ENCODE measurements around the gene FAM185A. TPM values are rescaled to one million over a fixed set of nuclear protein-coding genes. Genes with fewer than 3 reads are reported as not detected.

FAM185A gene
- total and polyA plus RNA-seq, 2 of the 4 experiments (the other 2 are of a cell fraction) = 3.6 to 4.3 TPM

DNA sequence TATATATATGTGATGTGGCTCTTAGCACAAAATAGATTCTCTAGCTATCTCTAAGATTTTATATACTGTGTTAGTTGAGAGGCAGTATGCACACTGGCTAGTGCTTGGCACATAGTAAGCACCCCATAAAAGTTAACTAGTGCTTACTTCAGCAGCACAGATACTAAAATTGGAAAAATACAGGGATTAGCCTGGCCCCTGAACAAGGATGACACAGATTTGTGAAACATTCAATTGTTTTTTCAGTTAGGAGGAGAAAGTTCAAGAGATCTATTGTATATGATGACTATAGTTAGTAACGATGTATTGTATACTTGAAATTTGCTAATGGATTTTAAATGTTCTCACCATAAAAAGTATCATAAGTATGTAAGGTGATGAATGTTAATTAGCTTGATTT lies 85.7 kb downstream of the FAM185A start:
- Histone ChIP-seq H4K8ac (ENCODE audit: low read depth in 2 of 2, low read length in 2 of 2) (no peak overlapping the region), H3K14ac (replicated peaks; ENCODE audit: low read depth, low read length) (no peak overlapping the region), H2BK5ac (ENCODE audit: low read depth, low read length, poor library complexity, severe bottlenecking) (peak overlapping the region; percentile 20), H3K36me3 (ENCODE audit: control insufficient read depth, insufficient read depth, low read length) (no peaks in the 10 kb centered on the region), H2AFZ (replicated peaks; ENCODE audit: low read length, poor library complexity) (no peak overlapping the region), H2BK20ac (ENCODE audit: low read depth, low read length) (no peak overlapping the region; the same call in 1 of the 2 replicates), H3K79me1 (ENCODE audit: low read depth in 1 of 2, low read length in 2 of 2) (no peaks in the 10 kb centered on the region; a peak in 1 of 4 replicates), H2BK15ac (ENCODE audit: low read depth, low read length) (no peak overlapping the region), H3K9me1 (ENCODE audit: insufficient read depth, low read length) (no peaks in the 10 kb centered on the region), H3K9me3 (ENCODE audit: control insufficient read depth, insufficient read depth, low read length) (no peaks in the 10 kb centered on the region), H3K18ac (ENCODE audit: low read depth, low read length) (no peak overlapping the region), H4K20me1 (ENCODE audit: insufficient read depth, low read length) (no peaks in the 10 kb centered on the region), H2AK5ac (ENCODE audit: low read depth, low read length) (no peak overlapping the region), H4K5ac (ENCODE audit: low read depth, low read length) (no peak overlapping the region; the same call in 1 of the 2 replicates), H2BK120ac (ENCODE audit: low read depth, low read length) (no peak overlapping the region), H3K23ac (ENCODE audit: low read depth, low read length) (no peak overlapping the region), H3K27ac (ENCODE audit: insufficient read depth, low read length) (no peak overlapping the region), H2AK9ac (replicated peaks; ENCODE audit: low read depth, low read length, poor library complexity) (no peak overlapping the region), H3K4ac (ENCODE audit: low read depth, low read length) (no peak overlapping the region), H3K4me3 (ENCODE audit: insufficient read depth, low read depth, low read length) (no peak overlapping the region), H3K56ac (ENCODE audit: extremely low read depth, insufficient read depth, low read length) (no peak overlapping the region), H3K9ac (ENCODE audit: low read depth, low read length) (no peak overlapping the region), H3K4me2 (ENCODE audit: low read depth, low read length) (no peak overlapping the region), H3K4me1 (ENCODE audit: control insufficient read depth, insufficient read depth, low read length) (peaks cover 13% of the 10 kb centered on the region), H3K27me3 (ENCODE audit: control insufficient read depth, insufficient read depth, low read length) (no peaks in the 10 kb centered on the region), H4K91ac (ENCODE audit: insufficient read depth, low read depth, low read length) (no peak overlapping the region)
- CTCF ChIA-PET = no interaction called here
- ATAC-seq (ENCODE audit: low read depth) (no peak), DNase-seq (no peak)
- BruUV-seq (replicated peaks) = no TSS peak
- TF ChIP-seq MAFK (IDR thresholded peaks at IDR 0.05; ENCODE audit: low read depth, low read length) = no peak
- TF ChIP-seq FOS (IDR thresholded peaks at IDR 0.05; ENCODE audit: low read depth, low read length) = no peak
- no peak for TF ChIP-seq SMC3 (IDR thresholded peaks at IDR 0.05; ENCODE audit: low read depth, low read length)
- no peak for TF ChIP-seq RCOR1 (IDR thresholded peaks at IDR 0.05; ENCODE audit: insufficient replicate concordance, low read length)
- no peak for TF ChIP-seq RFX5 (IDR thresholded peaks at IDR 0.05; ENCODE audit: low read depth, low read length)
- no peak for TF ChIP-seq NFE2L2 (IDR thresholded peaks at IDR 0.05; ENCODE audit: low read depth, low read length)
- TF ChIP-seq MAZ (IDR thresholded peaks at IDR 0.05; ENCODE audit: borderline replicate concordance, low read depth, low read length) = no peak
- TF ChIP-seq, protein P1, sequence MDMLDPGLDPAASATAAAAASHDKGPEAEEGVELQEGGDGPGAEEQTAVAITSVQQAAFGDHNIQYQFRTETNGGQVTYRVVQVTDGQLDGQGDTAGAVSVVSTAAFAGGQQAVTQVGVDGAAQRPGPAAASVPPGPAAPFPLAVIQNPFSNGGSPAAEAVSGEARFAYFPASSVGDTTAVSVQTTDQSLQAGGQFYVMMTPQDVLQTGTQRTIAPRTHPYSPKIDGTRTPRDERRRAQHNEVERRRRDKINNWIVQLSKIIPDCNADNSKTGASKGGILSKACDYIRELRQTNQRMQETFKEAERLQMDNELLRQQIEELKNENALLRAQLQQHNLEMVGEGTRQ (IDR thresholded peaks at IDR 0.05; ENCODE audit: low read depth, low read length) = no peak
- no peak for TF ChIP-seq POLR2A (IDR thresholded peaks at IDR 0.05; ENCODE audit: low read depth, low read length)
- TF ChIP-seq, protein P2, sequence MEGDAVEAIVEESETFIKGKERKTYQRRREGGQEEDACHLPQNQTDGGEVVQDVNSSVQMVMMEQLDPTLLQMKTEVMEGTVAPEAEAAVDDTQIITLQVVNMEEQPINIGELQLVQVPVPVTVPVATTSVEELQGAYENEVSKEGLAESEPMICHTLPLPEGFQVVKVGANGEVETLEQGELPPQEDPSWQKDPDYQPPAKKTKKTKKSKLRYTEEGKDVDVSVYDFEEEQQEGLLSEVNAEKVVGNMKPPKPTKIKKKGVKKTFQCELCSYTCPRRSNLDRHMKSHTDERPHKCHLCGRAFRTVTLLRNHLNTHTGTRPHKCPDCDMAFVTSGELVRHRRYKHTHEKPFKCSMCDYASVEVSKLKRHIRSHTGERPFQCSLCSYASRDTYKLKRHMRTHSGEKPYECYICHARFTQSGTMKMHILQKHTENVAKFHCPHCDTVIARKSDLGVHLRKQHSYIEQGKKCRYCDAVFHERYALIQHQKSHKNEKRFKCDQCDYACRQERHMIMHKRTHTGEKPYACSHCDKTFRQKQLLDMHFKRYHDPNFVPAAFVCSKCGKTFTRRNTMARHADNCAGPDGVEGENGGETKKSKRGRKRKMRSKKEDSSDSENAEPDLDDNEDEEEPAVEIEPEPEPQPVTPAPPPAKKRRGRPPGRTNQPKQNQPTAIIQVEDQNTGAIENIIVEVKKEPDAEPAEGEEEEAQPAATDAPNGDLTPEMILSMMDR (conservative IDR thresholded peaks at IDR 0.05; ENCODE audit: low read depth, low read length) = no peak
- TF ChIP-seq CHD1 (IDR thresholded peaks at IDR 0.05; ENCODE audit: low read depth, low read length) = no peak
- no peak for TF ChIP-seq BHLHE40 (IDR thresholded peaks at IDR 0.05; ENCODE audit: low read depth, low read length)
- no peak for TF ChIP-seq RAD21 (IDR thresholded peaks at IDR 0.05; ENCODE audit: low read length)
- in situ Hi-C loops (cut with MboI; ENCODE audit: low sequenced_read_pairs) (no loop called here), intact Hi-C loops (cut with micrococcal nuclease) (no loop called here), dilution Hi-C loops (cut with HindIII; ENCODE audit: low sequenced_read_pairs, unreplicated experiment) (no loop called here)
- POLR2A ChIA-PET (ENCODE audit: unreplicated experiment) = no interaction called here
- no CpG with 5 or more reads among the region's 1 CpG for WGBS, 2 experiments (ENCODE audit: extremely low coverage in 2 of 2, insufficient read length in 1 of 2)
